ENCODE measurements around the gene FYB2.

Gene FYB2

GRCh38 chr1:56688522-56689026, 130.6 kb downstream of the FYB2 start:
- DNase-seq (ENCODE audit: low read depth): no peak
- H3K4me3 ChIP-seq (ENCODE audit: low read depth, low read length): no peak overlapping the region
- TF ChIP-seq MYC (IDR thresholded peaks at IDR 0.05; ENCODE audit: low read depth, low read length): no peak
- no peak for TF ChIP-seq POLR2A (IDR thresholded peaks at IDR 0.05; ENCODE audit: extremely low read depth, insufficient read length)
- no peak for TF ChIP-seq MAX (IDR thresholded peaks at IDR 0.05; ENCODE audit: low read depth, low read length)
- TF ChIP-seq CTCF (IDR thresholded peaks at IDR 0.05; ENCODE audit: low read depth, low read length): no peak

GRCh38 chr1:56686169-56686568, 133.0 kb downstream of the FYB2 start:
- no peak overlapping the region for H3K4me3 ChIP-seq (ENCODE audit: low read depth, low read length)
- no peak for DNase-seq (ENCODE audit: low read depth)
- TF ChIP-seq CTCF (IDR thresholded peaks at IDR 0.05; ENCODE audit: low read depth, low read length) (no peak), MAX (IDR thresholded peaks at IDR 0.05; ENCODE audit: low read depth, low read length) (no peak), POLR2A (IDR thresholded peaks at IDR 0.05; ENCODE audit: extremely low read depth, insufficient read length) (no peak), MYC (IDR thresholded peaks at IDR 0.05; ENCODE audit: low read depth, low read length) (no peak)

- H3K4me3 ChIP-seq (ENCODE audit: low read depth, low read length): no peak overlapping the region
- no peak for DNase-seq (ENCODE audit: low read depth)
- TF ChIP-seq MYC (IDR thresholded peaks at IDR 0.05; ENCODE audit: low read depth, low read length) (no peak), CTCF (IDR thresholded peaks at IDR 0.05; ENCODE audit: low read depth, low read length) (no peak), MAX (IDR thresholded peaks at IDR 0.05; ENCODE audit: low read depth, low read length) (no peak), POLR2A (IDR thresholded peaks at IDR 0.05; ENCODE audit: extremely low read depth, insufficient read length) (no peak)
Observed at GRCh38 chr1:56683569-56683968, 135.6 kb downstream of the FYB2 start.

- DNase-seq (ENCODE audit: low read depth): no peak
- TF ChIP-seq POLR2A (IDR thresholded peaks at IDR 0.05; ENCODE audit: extremely low read depth, insufficient read length) (no peak), MAX (IDR thresholded peaks at IDR 0.05; ENCODE audit: low read depth, low read length) (no peak), CTCF (IDR thresholded peaks at IDR 0.05; ENCODE audit: low read depth, low read length) (no peak), MYC (IDR thresholded peaks at IDR 0.05; ENCODE audit: low read depth, low read length) (no peak)
- no peak overlapping the region for H3K4me3 ChIP-seq (ENCODE audit: low read depth, low read length)
Observed at GRCh38 chr1:56676571-56677035, 142.6 kb downstream of the FYB2 start.

GRCh38 chr1:56675763-56676162, 143.4 kb downstream of the FYB2 start:
- DNase-seq (ENCODE audit: low read depth): no peak
- TF ChIP-seq MAX (IDR thresholded peaks at IDR 0.05; ENCODE audit: low read depth, low read length): no peak
- H3K4me3 ChIP-seq (ENCODE audit: low read depth, low read length): no peak overlapping the region

GRCh38 chr1:56672579-56672978, 146.6 kb downstream of the FYB2 start:
- no peak for DNase-seq (ENCODE audit: low read depth)
- no peak overlapping the region for H3K4me3 ChIP-seq (ENCODE audit: low read depth, low read length)
- TF ChIP-seq MAX (IDR thresholded peaks at IDR 0.05; ENCODE audit: low read depth, low read length) (no peak), MYC (IDR thresholded peaks at IDR 0.05; ENCODE audit: low read depth, low read length) (no peak), POLR2A (IDR thresholded peaks at IDR 0.05; ENCODE audit: extremely low read depth, insufficient read length) (no peak), CTCF (IDR thresholded peaks at IDR 0.05; ENCODE audit: low read depth, low read length) (no peak)
